Umbilical cord (tissue), 2 donors: ENCODE data around the gene MRPL27. TPM values are rescaled to one million over a fixed set of nuclear protein-coding genes. Genes with fewer than 3 reads are reported as not detected.

Experiments
- DNase-seq: peaks from one replicate; pipeline ENCODE4 v3.0.0-alpha.2; 2015; ENCODE audit warnings: low spot score
- total RNA-seq: library from RNA; depleted of rRNA; stranded (reverse); fragments of >200 nt; gene quantifications from one replicate; pipeline ENCODE4 v1.2.3, GENCODE V29; 2014; ENCODE audit warnings: low replicate concordance; ENCODE audit not compliant: insufficient read depth

The MRPL27 gene
- total RNA-seq, 1 donor from 2014 or later, result 19.5 TPM

DNA sequence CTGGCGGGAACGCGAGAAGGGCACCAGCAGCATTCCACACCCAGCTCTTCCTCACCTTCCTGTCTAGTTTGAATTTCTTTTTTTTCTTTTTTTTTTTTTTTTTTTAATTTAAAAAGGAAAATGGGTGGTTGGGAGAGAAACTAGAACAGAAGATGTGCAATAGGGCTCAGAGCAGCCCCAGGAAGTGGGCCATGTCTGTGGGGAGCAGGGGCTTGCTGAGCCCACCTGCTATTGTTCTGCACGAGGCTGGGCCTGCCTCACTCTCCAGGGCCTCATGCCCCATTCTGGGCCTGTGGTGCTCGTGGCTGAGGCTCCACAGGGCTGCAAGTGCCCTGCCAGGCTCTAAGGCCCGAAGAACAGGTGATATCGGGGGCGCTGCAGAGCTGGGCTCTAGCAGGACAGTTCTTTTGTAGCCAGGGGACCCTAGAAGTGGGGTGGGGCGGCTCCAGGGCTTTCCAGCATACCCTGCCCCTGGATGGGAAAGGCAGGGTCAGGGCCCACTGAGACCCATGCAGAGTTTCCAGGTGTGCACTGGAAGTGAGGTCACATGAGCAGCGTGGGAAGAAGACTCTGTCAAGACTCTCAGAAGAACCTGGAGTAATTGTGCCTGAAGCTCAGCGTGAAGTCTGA lies 12.4 kb downstream of the MRPL27 start:
- DNase-seq, result no peak

- no peak for DNase-seq
Observed at GRCh38 chr17:50359998-50360461, 13.0 kb downstream of the MRPL27 start.

GRCh38 chr17:50359005-50359699 lies 13.8 kb downstream of the MRPL27 start:
- no peak for DNase-seq

DNA sequence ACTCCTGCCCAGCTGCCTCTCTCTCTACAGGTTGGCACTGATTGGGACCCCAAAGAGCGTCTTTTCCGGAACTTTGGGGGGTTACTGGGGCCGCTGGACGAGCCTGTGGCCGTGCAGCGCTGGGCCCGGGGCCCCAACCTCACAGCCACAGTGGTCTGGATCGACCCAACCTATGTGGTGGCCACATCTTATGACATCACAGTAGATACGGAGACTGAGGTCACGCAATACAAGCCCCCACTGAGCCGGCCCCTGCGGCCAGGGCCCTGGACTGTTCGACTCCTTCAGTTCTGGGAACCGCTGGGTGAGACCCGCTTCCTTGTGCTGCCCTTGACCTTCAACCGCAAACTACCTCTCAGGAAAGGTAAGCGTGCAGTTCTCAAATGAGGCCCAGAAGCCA lies 14.8 kb downstream of the MRPL27 start:
- DNase-seq, result no peak

DNA sequence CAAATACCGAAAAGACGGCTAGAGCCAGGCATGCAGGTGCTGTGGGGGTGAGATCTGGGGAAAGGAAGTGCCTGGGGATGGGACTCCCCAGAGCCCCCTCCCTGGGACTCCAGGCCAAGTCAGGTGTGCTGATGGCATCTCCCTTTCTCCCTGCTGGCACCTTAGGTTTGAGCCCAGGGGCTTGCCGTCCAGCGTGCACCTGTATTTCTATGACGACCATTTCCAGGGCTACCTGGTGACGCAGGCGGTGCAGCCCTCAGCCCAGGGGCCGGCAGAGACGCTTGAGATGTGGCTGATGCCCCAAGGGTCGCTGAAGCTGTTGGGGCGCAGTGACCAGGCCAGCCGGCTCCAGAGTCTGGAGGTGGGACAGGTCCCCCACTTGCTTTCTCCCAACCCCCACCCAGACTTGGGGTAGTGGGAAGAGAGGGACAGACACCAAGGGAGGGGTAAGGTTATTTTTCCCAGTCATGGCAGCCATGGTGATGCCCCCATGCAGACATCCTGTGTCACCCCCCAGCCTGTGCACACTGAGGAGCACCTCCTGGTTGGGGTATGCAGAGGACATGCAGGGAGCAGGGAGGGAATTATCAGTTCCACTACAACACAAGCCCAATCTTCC lies 16.0 kb downstream of the MRPL27 start:
- DNase-seq, result no peak

- no peak for DNase-seq
Observed at GRCh38 chr17:50356418-50356817, 16.6 kb downstream of the MRPL27 start.

- DNase-seq, result no peak
Observed at GRCh38 chr17:50355701-50356341, 17.2 kb downstream of the MRPL27 start.

- no peak for DNase-seq
Observed at GRCh38 chr17:50355336-50355700, 17.7 kb downstream of the MRPL27 start.

GRCh38 chr17:50354776-50355175 lies 18.2 kb downstream of the MRPL27 start:
- no peak for DNase-seq

DNA sequence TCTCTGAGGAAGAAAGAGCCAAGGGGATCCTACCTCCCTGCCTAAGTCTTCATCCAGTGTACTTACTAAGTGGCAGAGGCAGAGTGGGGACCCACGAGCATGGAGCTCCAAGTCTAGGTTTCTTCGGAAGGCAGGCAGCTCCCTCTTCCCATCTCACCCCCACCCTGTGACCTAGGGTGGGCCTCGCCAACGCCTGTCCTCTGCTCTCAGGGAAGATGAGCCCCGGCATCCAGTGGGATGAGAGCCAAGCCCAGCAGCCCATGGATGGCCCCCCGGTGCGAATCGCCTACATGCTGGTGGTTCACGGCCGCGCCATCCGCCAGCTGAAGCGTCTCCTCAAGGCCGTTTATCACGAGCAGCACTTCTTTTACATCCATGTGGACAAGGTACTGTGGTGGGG lies 18.8 kb downstream of the MRPL27 start:
- DNase-seq, result no peak

- DNase-seq, result no peak
Observed at GRCh38 chr17:50353600-50354195, 19.3 kb downstream of the MRPL27 start.

DNA sequence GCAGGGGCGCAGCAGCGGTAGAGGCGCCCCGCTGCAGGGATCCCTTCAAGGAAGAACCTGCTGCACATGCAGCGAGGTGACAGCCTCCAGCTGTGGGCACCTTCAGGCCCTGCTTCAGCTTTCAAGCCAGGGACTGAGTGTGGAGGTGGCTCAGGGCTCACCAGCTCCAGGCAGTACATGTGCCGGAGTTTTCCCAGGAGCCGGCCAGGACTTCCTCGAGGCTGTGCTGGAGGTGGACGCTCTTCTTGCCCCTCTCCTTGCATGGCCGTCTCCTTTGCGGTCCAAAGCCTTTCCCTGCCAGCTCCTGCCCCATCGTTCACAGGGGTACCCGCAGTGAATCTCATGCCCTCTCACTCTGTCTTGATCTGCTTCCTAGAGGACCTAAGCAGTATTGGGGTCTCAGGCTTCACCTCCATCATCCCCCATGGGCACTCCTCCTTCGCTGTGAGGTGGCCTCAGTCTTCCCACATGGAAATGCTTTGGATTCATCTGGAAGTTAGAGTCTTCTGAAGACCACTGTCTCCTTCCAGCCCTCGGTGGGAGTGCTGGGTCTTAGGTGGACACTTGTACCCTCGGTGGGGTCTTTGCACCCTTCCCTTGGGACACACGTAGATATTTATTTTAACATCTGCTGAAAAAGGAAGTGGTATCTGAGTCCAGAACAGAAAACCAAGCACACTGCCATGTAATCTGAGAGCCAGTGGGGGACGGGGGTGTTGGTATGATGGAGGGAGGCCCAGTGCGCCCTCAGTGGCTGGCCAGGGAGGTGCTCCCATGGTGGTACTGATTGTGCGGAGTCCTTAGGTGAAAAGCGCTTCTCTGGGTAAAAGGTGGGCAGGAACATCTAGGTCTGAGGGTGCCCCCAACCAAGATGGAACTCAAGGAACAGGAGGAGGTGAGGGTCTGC lies 20.0 kb downstream of the MRPL27 start:
- no peak for DNase-seq

DNA sequence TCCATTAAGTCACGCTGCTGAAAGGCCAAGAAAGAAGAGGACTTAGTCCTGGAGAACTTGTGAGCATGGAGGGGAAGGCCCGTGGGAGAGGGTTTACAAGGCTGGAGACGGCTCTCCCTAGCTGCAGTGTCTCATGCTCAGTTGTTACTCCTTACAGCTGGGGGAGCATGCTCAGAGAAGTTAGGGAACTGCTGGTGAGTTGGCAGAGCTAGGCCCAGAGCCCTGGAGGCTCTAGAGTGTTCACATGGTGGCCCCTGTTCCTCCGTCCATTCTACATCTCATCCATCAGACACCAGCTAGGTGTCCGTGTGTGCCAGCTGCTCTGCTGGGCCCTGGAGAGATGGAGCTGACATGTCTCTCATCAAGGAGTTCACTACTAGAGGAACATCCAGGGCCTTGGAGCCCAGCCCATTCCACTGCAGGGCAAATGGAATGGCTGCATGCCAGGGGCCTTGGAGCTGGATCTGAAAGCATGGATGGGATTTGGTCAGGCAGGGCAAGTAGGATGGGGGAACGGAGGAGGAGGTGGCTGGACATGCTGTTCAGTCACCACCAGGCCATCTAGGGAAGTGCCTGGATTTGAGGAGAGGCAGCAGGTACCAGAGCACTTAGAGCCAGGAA lies 20.8 kb downstream of the MRPL27 start:
- DNase-seq, result no peak

GRCh38 chr17:50350733-50351132 lies 22.3 kb downstream of the MRPL27 start:
- no peak for DNase-seq

DNA sequence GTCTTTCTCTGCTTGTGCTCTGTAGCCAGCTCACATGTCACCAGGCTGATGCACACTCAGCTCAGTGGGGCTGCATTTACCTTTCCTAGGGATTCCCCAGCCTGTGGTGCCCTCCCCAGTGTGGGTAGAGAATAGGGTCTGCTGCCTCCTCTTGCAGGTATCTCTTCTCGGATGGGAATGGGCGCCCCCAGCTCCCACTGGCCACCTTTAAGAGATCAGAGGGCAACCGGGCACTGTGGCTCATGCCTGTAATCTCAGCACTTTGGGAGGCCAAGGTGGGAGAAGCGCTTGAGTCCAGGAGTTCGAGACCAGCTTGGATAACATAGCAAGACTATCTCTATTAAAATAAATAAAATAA lies 23.8 kb downstream of the MRPL27 start:
- no peak for DNase-seq

GRCh38 chr17:50348522-50349242 lies 24.3 kb downstream of the MRPL27 start:
- no peak for DNase-seq

DNA sequence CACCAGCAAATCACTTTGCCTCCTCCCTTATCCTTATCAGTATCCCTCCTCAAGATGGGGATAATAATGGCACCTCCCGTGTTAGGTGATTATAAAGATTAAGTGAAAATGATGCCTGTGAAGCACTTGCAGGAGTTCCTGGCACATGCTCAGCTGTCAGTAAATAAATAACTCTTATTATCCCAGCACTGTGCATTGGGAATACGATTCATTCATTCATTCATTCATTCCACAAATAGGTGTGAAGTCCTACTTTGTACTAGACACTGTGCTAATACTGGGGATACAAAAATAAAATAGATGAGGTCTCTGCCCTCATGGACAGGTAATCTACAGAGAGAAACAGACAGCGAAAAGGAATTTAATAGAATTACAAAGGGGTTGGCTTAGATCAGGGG lies 25.1 kb downstream of the MRPL27 start:
- no peak for DNase-seq

- DNase-seq, result no peak
Observed at GRCh38 chr17:50347117-50347893, 25.7 kb downstream of the MRPL27 start.
